ENCODE data around the gene B3GNT9. TPM values are rescaled to one million over a fixed set of nuclear protein-coding genes. Genes with fewer than 3 reads are reported as not detected.

B3GNT9 gene
- total RNA-seq, 1 donor from 2014 or later, result 13.9 TPM

- intact Hi-C loops (cut with DNase I), result no loop called here
- DNase-seq (ENCODE audit: low spot score) (no peak), ATAC-seq (no peak)
These were observed 6.4 kb upstream of the B3GNT9 start for GRCh38 chr16:67157106-67157748.

GRCh38 chr16:67156143-67156844 is 5.5 kb upstream of the B3GNT9 start:
- ATAC-seq, result no peak
- DNase-seq (ENCODE audit: low spot score), result no peak
- intact Hi-C loops (cut with DNase I), result no loop called here

- intact Hi-C loops (cut with DNase I), result loop anchor here (2.0 kb wide), 1 partner anchor 179 kb away; no protein-coding TSS in a partner anchor
- peak; percentile 86 for DNase-seq (ENCODE audit: low spot score)
- ATAC-seq, result peak; percentile 56
These were observed 4.7 kb upstream of the B3GNT9 start for GRCh38 chr16:67155295-67156142.

GRCh38 chr16:67154578-67155294 is 3.9 kb upstream of the B3GNT9 start:
- intact Hi-C loops (cut with DNase I), result loop anchor here (2.0 kb wide), 1 partner anchor 178 kb away; no protein-coding TSS in a partner anchor
- DNase-seq (ENCODE audit: low spot score) (no peak), ATAC-seq (no peak)

GRCh38 chr16:67151431-67152097 is 766 bp upstream of the B3GNT9 start:
- no peak for DNase-seq (ENCODE audit: low spot score)
- no peak for ATAC-seq
- intact Hi-C loops (cut with DNase I), result no loop called here

GRCh38 chr16:67150047-67150832 is 558 bp downstream of the B3GNT9 start:
- DNase-seq (ENCODE audit: low spot score), result no peak
- intact Hi-C loops (cut with DNase I), result no loop called here
- ATAC-seq, result peak; percentile 64

- intact Hi-C loops (cut with DNase I), result no loop called here
- peak; percentile 60 for DNase-seq (ENCODE audit: low spot score)
- ATAC-seq, result no peak
These were observed 1.3 kb downstream of the B3GNT9 start for GRCh38 chr16:67149276-67150046.

- intact Hi-C loops (cut with DNase I), result no loop called here
- DNase-seq (ENCODE audit: low spot score), result peak; percentile 44
- no peak for ATAC-seq
These were observed 2.0 kb downstream of the B3GNT9 start for GRCh38 chr16:67148656-67149275.

GRCh38 chr16:67148221-67148620 is 2.6 kb downstream of the B3GNT9 start:
- intact Hi-C loops (cut with DNase I), result no loop called here
- ATAC-seq (no peak), DNase-seq (ENCODE audit: low spot score) (peak; percentile 28)

GRCh38 chr16:67147437-67148140 is 3.2 kb downstream of the B3GNT9 start:
- DNase-seq (ENCODE audit: low spot score) (peak; percentile 33), ATAC-seq (no peak)
- intact Hi-C loops (cut with DNase I), result no loop called here

GRCh38 chr16:67146523-67147357 is 4.1 kb downstream of the B3GNT9 start:
- intact Hi-C loops (cut with DNase I), result no loop called here
- no peak for ATAC-seq
- peak; percentile 41 for DNase-seq (ENCODE audit: low spot score)

GRCh38 chr16:67145746-67146145 is 5.1 kb downstream of the B3GNT9 start:
- no peak for ATAC-seq
- intact Hi-C loops (cut with DNase I), result no loop called here
- DNase-seq (ENCODE audit: low spot score), result peak; percentile 14

GRCh38 chr16:67144943-67145342 is 5.9 kb downstream of the B3GNT9 start:
- ATAC-seq, result no peak
- DNase-seq (ENCODE audit: low spot score), result no peak
- intact Hi-C loops (cut with DNase I), result no loop called here

GRCh38 chr16:67142342-67142741 is 8.5 kb downstream of the B3GNT9 start:
- no peak for ATAC-seq
- no peak for DNase-seq (ENCODE audit: low spot score)
- intact Hi-C loops (cut with DNase I), result no loop called here

GRCh38 chr16:67141391-67141790 is 9.4 kb downstream of the B3GNT9 start:
- DNase-seq (ENCODE audit: low spot score) (no peak), ATAC-seq (no peak)
- intact Hi-C loops (cut with DNase I), result no loop called here

Data from sciatic nerve (tissue), 2 donors.